Activated T-cell treated with anti-CD3 and anti-CD28 coated beads for 4 hours (primary cell): ENCODE data around the gene ZNF487.
"Not testable (repeated sequence)": the region's sequence is repeated elsewhere in the genome, so short reads cannot be mapped to it uniquely, and the experiment has no call there.

Experiments used
- DNase-seq: peaks from one replicate; pipeline ENCODE4 v3.0.0-alpha.2; 2020

The ZNF487 gene

DNA sequence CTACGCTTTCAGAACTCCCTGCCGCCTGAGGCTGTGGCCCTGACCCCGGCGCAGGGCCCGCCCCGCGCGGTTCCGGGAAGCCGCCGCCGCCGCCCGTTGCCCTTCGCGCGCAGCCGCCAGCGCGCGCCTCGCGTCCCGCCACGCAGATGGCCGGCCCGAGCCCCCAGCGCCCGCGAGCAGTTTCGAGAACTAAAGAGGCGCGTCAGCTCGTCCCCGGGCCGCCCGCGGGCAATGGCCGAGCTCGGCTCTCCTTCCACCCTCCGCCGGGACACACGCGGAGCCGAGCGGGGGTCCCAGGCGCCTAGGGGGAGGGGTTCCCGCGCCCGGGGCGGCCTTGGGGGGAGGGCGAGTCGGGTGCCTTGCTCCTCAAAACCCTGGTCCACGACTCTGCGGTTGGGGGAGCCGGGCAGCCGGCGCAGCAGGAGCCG, 29.7 kb upstream of the ZNF487 start:
- DNase-seq = peak; percentile 38

GRCh38 chr10:43407576-43408330, 29.2 kb upstream of the ZNF487 start:
- DNase-seq = peak; percentile 81

DNA sequence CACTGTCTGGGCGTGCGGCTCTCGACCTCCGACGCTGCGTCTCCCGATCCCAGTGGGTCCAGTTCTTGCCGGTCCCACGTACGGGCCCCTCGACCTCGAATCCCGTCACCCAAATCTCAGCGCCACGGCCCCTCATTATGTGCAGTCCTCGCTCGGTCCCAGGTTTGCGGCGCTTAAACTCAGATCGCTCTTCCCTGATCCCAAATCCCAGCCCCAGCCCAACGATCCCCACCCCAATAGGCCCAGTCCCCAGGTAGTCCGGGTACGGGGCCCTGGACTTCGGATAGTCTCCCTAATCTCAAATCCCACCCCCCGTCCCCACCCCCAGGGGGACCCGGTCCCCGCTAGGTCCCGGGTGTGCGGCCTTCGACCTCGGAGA, 28.6 kb upstream of the ZNF487 start:
- DNase-seq = no peak

GRCh38 chr10:43408710-43409384, 28.1 kb upstream of the ZNF487 start, which contains the start of gene HNRNPF:
TSS of gene HNRNPF (minus strand) at chr10:43409186. CDS start at chr10:43387884, 21,302 bp downstream.
- peak; percentile 92 for DNase-seq

- peak; percentile 47 for DNase-seq
Observed at GRCh38 chr10:43409385-43410109, 27.4 kb upstream of the ZNF487 start.

DNA sequence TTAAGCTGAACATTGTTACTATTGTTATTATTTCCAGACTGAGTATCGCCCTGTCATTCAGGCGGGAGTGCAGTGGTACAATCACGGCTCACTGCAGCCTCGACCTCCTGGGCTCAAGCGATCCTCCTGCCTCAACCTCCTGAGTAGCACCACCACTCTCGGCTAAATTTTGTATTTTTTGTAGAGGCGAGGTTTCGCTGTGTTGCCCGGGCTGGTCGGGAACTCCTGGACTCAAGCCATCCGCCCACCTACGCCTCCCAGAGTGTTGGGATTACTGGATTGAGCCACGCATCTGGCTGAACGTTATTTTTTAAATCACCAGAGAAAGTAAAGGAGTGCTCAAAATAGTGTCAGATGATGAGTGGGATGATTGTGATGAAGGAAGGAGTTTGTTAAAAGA, 26.6 kb upstream of the ZNF487 start:
- DNase-seq = no peak

DNA sequence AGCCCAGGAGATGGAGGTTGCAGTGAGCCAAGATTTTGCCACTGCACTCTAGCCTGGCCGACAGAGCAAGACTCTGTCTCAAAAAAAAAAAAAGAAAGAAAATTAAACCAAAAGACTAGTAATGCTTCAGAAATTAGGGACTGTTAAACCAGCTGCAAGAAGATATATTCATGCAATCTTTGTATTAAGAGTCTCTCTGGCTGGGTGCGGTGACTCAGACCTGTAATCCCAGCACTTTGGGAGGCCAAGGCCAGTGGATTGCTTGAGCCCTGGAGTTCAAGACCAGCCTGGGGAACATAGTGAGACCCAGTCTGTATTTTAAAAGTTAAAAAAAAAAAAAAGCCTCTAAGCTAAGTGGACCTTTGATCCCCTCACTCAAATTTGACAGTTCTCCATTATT, 25.4 kb upstream of the ZNF487 start:
- no peak for DNase-seq

- no peak for DNase-seq
Observed at GRCh38 chr10:43415544-43415943, 21.4 kb upstream of the ZNF487 start.

- no peak for DNase-seq
Observed at GRCh38 chr10:43417950-43418768, 18.8 kb upstream of the ZNF487 start.

DNA sequence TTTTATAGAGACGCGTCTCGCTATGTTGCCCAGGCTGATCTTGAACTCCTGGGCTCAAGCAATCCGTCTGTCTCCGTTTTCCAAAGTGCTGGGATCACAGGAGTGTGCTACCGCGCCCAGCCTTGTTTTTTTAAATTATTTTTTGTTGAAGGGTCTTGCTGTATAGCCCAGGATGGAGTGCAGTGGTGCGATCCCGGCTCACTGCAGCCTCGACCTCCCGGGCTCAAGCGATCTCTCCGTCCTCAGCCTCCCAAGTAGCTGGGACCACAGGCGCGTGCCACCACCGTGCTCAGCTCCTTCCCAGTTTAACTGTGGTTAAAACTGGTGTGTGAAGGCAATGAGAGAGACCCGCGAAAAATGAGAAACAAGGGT, 16.9 kb upstream of the ZNF487 start:
- DNase-seq = no peak

DNA sequence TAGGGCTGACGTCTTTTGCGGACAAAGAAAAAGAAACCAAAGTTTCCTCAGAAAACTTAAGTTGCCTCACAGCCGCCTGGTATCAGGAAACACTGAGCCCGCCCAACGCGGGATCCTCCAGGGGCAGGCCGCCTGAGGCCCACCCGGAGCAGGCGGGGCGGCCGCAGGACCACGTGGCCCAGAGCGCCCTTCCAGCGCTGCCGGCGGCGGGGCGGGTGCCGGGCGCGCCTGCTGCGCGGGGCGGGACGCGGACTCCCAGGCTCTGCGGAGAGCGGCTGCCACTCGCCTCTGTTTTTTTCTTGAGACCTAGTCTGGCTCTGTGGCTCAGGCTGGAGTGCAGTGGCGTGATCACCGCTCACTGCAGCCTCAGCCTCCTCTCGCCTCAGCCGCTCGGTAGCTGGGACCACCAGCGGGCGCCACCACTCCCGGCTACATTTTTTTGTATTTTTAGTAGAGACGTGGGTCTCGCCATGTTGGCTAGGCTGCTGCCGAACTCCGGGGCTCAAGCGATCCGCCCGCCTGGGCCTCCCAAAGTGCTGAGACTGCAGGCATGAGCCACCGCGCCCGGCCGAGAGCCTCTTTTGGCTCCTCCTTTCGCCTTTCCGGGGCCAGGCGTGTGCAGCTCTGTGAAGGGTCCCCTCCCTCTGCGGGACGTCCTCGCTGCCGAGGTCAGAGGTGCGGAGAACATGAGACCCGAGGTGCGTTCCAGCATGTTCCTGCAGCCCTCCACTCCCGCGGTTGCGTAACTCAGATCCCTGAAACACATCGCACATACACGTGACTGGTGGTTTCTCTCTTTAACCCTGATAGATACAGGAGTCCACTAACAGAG, 16.3 kb upstream of the ZNF487 start:
- peak; percentile 59 for DNase-seq

GRCh38 chr10:43421201-43421507, 15.8 kb upstream of the ZNF487 start:
- DNase-seq = no peak

GRCh38 chr10:43421519-43421918, 15.4 kb upstream of the ZNF487 start:
- DNase-seq = no peak

DNA sequence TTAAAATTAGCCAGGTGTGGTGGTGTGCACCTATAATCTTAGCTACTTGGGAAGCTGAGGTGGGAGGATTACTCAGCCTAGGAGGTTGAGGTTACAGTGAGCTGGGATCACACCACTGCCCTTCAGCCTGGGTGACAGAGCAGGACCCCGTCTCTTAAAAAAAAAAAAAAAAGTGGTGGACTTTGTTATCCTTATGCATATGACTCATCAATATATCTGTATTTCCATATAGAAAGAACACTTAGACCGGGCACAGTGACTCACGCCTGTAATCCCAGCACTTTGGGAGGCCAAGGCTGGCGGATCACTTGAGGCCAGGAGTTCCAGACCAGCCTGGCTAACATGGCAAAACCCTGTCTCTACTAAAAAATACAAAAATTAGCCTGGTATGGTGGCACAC, 15.0 kb upstream of the ZNF487 start:
- DNase-seq = not testable (repeated sequence)

DNA sequence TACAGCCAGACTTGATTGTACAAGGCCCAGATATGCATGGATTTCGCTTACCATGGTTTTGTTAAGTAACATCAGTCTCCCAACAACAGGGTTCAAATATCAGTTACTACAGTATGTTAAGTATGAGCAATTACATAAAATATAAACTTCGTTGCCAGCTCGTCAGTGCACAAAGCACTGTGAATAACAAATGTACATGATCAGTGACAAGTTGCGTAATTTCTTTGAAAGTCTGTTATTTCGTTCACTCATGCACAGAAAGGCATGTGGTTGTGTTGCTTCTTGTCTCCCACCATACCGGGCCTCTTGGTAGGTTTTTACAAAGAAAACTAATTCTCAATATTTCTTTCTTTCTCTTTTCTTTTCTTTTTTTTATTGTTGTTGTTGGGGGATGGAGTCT, 12.5 kb upstream of the ZNF487 start:
- no peak for DNase-seq

- not testable (repeated sequence) for DNase-seq
Observed at GRCh38 chr10:43426476-43426875, 10.4 kb upstream of the ZNF487 start.

- peak; percentile 34 for DNase-seq
Observed at GRCh38 chr10:43427166-43427825, 9.6 kb upstream of the ZNF487 start.

GRCh38 chr10:43430926-43431663, 5.8 kb upstream of the ZNF487 start:
- DNase-seq = no peak

DNA sequence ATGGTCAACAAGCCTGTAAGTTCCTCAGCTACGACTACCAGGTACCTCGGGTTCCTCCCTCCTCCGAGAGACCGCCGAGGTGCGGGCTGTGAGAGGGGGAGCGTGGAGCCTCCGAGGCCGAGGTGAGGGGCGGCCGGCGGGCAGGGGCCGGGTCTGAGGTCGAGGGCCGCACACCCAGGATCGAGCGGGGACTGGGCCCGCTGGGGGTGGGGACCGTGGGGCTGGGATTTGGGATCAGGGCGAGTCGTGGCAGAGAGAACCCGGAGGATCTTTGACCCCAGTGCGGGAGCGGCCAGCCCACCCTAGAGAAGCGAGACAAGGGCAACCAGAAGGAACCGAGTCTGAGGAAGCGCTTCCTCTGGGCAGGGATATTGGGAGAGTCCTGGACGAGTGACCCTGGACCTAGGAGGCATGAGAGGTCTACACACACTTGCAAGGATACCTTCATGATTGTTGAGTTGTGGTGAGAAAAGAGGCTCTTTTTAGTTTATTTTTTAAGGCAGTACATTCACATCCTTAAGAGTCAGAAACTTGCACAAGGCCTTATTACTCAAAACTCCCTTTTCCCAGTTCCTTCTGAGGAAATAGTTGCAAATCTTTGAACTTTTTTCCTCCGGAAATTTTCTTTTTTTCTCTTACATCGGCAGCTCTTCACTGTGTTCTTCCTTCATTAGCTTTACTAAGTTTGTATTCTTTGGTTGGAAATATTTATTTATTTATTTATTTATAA, 395 bp downstream of the ZNF487 start:
- no peak for DNase-seq

DNA sequence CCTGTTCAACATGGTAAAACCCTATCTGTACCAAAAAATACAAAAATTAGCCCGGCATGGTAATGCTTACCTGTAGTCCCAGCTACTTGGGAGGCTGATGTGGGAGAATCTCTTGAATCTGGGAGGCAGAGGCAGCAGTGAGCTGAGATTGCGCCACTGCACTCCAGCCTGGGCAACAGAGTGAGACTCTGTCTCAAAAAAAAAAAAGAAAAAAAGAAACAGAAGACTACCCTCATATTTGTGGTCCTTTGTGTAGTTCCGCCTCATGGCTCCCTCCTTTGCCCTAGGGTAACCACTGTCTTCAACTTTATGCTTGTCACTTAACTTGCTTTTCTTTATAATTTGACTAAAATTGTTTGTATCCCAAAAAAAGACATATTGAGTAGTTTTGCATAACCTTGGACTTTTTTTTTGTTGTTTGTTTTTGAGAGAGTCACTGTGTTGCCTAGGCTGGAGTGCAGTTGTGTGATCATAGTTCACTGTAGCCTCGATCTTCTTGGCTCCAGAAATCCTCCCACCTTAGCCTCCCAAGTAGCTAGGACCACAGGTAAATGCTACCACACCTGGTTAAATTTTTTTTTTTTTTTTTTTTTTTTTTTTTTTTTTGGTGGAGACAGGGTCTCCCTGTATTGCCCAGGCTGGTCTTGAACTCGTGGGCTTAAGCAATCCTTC, 3.7 kb downstream of the ZNF487 start:
- DNase-seq = no peak
